Ishikawa (cell line): ENCODE measurements around the gene FOXN4.
A peak's percentile ranks its signal among the peaks of the same experiment; 100 is the strongest.

Experiments
- CEBPB ChIP-seq: IDR thresholded peaks from 2 replicates; pipeline ENCODE4 v1.6.1; 2012
- CREB1 ChIP-seq: IDR thresholded peaks from 2 replicates; pipeline ENCODE4 v1.6.1; 2012; ENCODE audit warnings: low read depth
- EGR1 ChIP-seq: IDR thresholded peaks from 2 replicates; pipeline ENCODE4 v1.6.1; 2012
- EP300 ChIP-seq: IDR thresholded peaks from 2 replicates; pipeline ENCODE4 v1.6.1; 2012; ENCODE audit warnings: borderline replicate concordance
- FOXM1 ChIP-seq: IDR thresholded peaks from 2 replicates; pipeline ENCODE4 v1.6.1; 2012; ENCODE audit warnings: low read depth, borderline replicate concordance
- MAX ChIP-seq: IDR thresholded peaks from 2 replicates; pipeline ENCODE4 v1.6.1; 2012
- NFIC ChIP-seq: IDR thresholded peaks from 2 replicates; pipeline ENCODE4 v1.6.1; 2012
- RAD21 ChIP-seq: IDR thresholded peaks from 2 replicates; pipeline ENCODE4 v1.6.1; 2012; ENCODE audit warnings: low read depth
- TAF1 ChIP-seq: IDR thresholded peaks from 2 replicates; pipeline ENCODE4 v1.6.1; 2012; ENCODE audit warnings: low read depth, mild to moderate bottlenecking
- TCF12 ChIP-seq: IDR thresholded peaks from 2 replicates; pipeline ENCODE4 v1.6.1; 2012; ENCODE audit warnings: low read depth
- TEAD4 ChIP-seq: IDR thresholded peaks from 2 replicates; pipeline ENCODE4 v1.6.1; 2012
- YY1 ChIP-seq: IDR thresholded peaks from 2 replicates; pipeline ENCODE4 v1.6.1; 2012; ENCODE audit warnings: low read depth
- ZBTB7A ChIP-seq: IDR thresholded peaks from 2 replicates; pipeline ENCODE4 v1.6.1; 2012; ENCODE audit warnings: low read depth
- TF ChIP-seq, protein P1 (sequence below): IDR thresholded peaks from 2 replicates; pipeline ENCODE4 v1.6.1; 2012; ENCODE audit warnings: low read depth, mild to moderate bottlenecking
- TF ChIP-seq, protein P2 (sequence below): IDR thresholded peaks from 2 replicates; pipeline ENCODE4 v1.6.1; 2012

FOXN4 gene

GRCh38 chr12:109329003-109329402 lies 19.9 kb upstream of the FOXN4 start:
- no peak for TF ChIP-seq CREB1
- TF ChIP-seq, protein P1, sequence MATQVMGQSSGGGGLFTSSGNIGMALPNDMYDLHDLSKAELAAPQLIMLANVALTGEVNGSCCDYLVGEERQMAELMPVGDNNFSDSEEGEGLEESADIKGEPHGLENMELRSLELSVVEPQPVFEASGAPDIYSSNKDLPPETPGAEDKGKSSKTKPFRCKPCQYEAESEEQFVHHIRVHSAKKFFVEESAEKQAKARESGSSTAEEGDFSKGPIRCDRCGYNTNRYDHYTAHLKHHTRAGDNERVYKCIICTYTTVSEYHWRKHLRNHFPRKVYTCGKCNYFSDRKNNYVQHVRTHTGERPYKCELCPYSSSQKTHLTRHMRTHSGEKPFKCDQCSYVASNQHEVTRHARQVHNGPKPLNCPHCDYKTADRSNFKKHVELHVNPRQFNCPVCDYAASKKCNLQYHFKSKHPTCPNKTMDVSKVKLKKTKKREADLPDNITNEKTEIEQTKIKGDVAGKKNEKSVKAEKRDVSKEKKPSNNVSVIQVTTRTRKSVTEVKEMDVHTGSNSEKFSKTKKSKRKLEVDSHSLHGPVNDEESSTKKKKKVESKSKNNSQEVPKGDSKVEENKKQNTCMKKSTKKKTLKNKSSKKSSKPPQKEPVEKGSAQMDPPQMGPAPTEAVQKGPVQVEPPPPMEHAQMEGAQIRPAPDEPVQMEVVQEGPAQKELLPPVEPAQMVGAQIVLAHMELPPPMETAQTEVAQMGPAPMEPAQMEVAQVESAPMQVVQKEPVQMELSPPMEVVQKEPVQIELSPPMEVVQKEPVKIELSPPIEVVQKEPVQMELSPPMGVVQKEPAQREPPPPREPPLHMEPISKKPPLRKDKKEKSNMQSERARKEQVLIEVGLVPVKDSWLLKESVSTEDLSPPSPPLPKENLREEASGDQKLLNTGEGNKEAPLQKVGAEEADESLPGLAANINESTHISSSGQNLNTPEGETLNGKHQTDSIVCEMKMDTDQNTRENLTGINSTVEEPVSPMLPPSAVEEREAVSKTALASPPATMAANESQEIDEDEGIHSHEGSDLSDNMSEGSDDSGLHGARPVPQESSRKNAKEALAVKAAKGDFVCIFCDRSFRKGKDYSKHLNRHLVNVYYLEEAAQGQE = no peak
- TF ChIP-seq RAD21 = no peak
- no peak for TF ChIP-seq EGR1
- TF ChIP-seq TAF1 = no peak
- no peak for TF ChIP-seq ZBTB7A
- TF ChIP-seq NFIC = no peak
- TF ChIP-seq TCF12 = no peak
- no peak for TF ChIP-seq TEAD4
- no peak for TF ChIP-seq MAX
- no peak for TF ChIP-seq CEBPB
- TF ChIP-seq FOXM1 = no peak
- no peak for TF ChIP-seq EP300
- TF ChIP-seq YY1 = no peak
- TF ChIP-seq, protein P2, sequence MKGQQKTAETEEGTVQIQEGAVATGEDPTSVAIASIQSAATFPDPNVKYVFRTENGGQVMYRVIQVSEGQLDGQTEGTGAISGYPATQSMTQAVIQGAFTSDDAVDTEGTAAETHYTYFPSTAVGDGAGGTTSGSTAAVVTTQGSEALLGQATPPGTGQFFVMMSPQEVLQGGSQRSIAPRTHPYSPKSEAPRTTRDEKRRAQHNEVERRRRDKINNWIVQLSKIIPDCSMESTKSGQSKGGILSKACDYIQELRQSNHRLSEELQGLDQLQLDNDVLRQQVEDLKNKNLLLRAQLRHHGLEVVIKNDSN = no peak

GRCh38 chr12:109310247-109311125 lies 1.4 kb upstream of the FOXN4 start:
- TF ChIP-seq MAX (peak; percentile 90), FOXM1 (no peak), CREB1 (no peak), EP300 (no peak), TAF1 (no peak), NFIC (peak; percentile 38; the same call in 1 of the 2 replicates), TEAD4 (no peak), RAD21 (no peak), TCF12 (no peak; the same call in 1 of the 2 replicates), ZBTB7A (no peak), EGR1 (no peak), CEBPB (no peak), YY1 (no peak)
- TF ChIP-seq, protein P1 = no peak
- TF ChIP-seq, protein P2 = no peak

GRCh38 chr12:109309381-109310246 lies 530 bp upstream of the FOXN4 start:
- TF ChIP-seq YY1 = no peak
- peak; percentile 62 for TF ChIP-seq MAX

DNA sequence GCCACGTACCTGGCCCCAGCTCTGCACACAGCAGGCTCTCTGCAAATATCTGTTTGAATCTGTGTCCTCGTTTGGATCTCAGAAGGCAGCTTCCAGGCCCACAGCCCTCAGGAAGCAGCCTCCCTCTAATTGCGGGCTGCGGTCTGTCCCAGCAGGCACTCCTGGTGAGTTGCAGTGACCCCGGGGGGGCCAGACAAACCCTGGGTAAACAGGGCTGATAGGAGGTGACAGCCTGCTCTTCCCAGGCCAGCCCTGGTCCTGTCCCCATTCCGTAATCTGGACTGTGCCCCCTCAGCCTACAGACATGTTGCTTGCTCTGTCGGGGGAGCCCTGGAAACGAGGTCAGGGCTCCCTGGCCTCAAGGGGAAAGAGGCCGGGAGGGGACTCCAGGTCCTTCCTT lies 2.0 kb downstream of the FOXN4 start:
- TF ChIP-seq ZBTB7A (no peak), TEAD4 (no peak), FOXM1 (no peak), RAD21 (no peak), CREB1 (no peak), EGR1 (no peak), YY1 (no peak), NFIC (no peak), TCF12 (no peak), TAF1 (no peak)
- TF ChIP-seq, protein P2 = no peak
- TF ChIP-seq, protein P1 = no peak
